PFSK-1 (cell line): ENCODE measurements around the gene ZNF597.

Experiments
- FOXP2 ChIP-seq: optimal IDR thresholded peaks from 2 replicates; pipeline ENCODE3; 2011; ENCODE audit warnings: borderline replicate concordance, control low read depth, inconsistent platforms; ENCODE audit not compliant: insufficient read depth; ENCODE audit errors: extremely low read length, extremely low read depth
- POLR2AphosphoS5 ChIP-seq: IDR thresholded peaks from 2 replicates; pipeline ENCODE4 v1.6.1; 2012; ENCODE audit warnings: low read depth, mild to moderate bottlenecking, control low read depth, low read length, moderate library complexity
- REST ChIP-seq, 2 experiments: IDR thresholded peaks; 2 replicates each; pipeline versions ENCODE4 v1.6.1 to v1.8.0; 2011 to 2012; ENCODE audit warnings: low read depth in 2 of 2, low read length in 2 of 2, control low read depth in 1 of 2, inconsistent platforms in 1 of 2, mild to moderate bottlenecking in 1 of 2, moderate library complexity in 1 of 2; ENCODE audit not compliant: insufficient read depth in 1 of 2
- SIN3A ChIP-seq: IDR thresholded peaks from 2 replicates; pipeline ENCODE4 v1.6.1; 2012; ENCODE audit warnings: mild to moderate bottlenecking, low read length, moderate library complexity, borderline replicate concordance; ENCODE audit not compliant: insufficient read depth
- TAF1 ChIP-seq: IDR thresholded peaks from 2 replicates; pipeline ENCODE4 v1.6.1; 2012; ENCODE audit warnings: low read length, control low read depth, borderline replicate concordance; ENCODE audit not compliant: insufficient read depth

The ZNF597 gene

GRCh38 chr16:3469736-3470135, 26.4 kb upstream of the ZNF597 start:
- no peak for TF ChIP-seq REST (IDR thresholded peaks at IDR 0.05; ENCODE audit: insufficient read depth in 1 of 2, low read depth in 2 of 2, low read length in 2 of 2)
- TF ChIP-seq SIN3A = no peak
- no peak for TF ChIP-seq FOXP2
- no peak for TF ChIP-seq TAF1
- no peak for TF ChIP-seq POLR2AphosphoS5

- no peak for TF ChIP-seq POLR2AphosphoS5
- no peak for TF ChIP-seq REST (IDR thresholded peaks at IDR 0.05; ENCODE audit: insufficient read depth in 1 of 2, low read depth in 2 of 2, low read length in 2 of 2)
- TF ChIP-seq TAF1 = no peak
- no peak for TF ChIP-seq FOXP2
- TF ChIP-seq SIN3A = no peak
These were observed 25.2 kb upstream of the ZNF597 start for GRCh38 chr16:3468501-3468900.

- TF ChIP-seq TAF1 (no peak), FOXP2 (no peak), SIN3A (no peak), POLR2AphosphoS5 (no peak)
These were observed 24.6 kb upstream of the ZNF597 start for GRCh38 chr16:3467921-3468320.

GRCh38 chr16:3467182-3467581, 23.9 kb upstream of the ZNF597 start:
- TF ChIP-seq TAF1 = no peak
- no peak for TF ChIP-seq POLR2AphosphoS5
- no peak for TF ChIP-seq REST (IDR thresholded peaks at IDR 0.05; ENCODE audit: insufficient read depth in 1 of 2, low read depth in 2 of 2, low read length in 2 of 2)
- no peak for TF ChIP-seq SIN3A
- TF ChIP-seq FOXP2 = no peak

GRCh38 chr16:3465911-3466584, 22.7 kb upstream of the ZNF597 start:
- TF ChIP-seq TAF1 = no peak
- no peak for TF ChIP-seq SIN3A
- no peak for TF ChIP-seq FOXP2
- no peak for TF ChIP-seq POLR2AphosphoS5
- no peak for TF ChIP-seq REST (IDR thresholded peaks at IDR 0.05; ENCODE audit: insufficient read depth in 1 of 2, low read depth in 2 of 2, low read length in 2 of 2)
